GM18498 (cell line): ENCODE results near the gene MSI2.
"Not testable (repeated sequence)": the region's sequence is repeated elsewhere in the genome, so short reads cannot be mapped to it uniquely, and the experiment has no call there.

ENCODE experiments used
- ATAC-seq: cut with Tn5 transposase; IDR thresholded peaks from one replicate; pipeline ENCODE4 v1.9.1; 2021; ENCODE audit warnings: mild to moderate bottlenecking, moderate library complexity; ENCODE audit not compliant: unreplicated experiment

The MSI2 gene

DNA sequence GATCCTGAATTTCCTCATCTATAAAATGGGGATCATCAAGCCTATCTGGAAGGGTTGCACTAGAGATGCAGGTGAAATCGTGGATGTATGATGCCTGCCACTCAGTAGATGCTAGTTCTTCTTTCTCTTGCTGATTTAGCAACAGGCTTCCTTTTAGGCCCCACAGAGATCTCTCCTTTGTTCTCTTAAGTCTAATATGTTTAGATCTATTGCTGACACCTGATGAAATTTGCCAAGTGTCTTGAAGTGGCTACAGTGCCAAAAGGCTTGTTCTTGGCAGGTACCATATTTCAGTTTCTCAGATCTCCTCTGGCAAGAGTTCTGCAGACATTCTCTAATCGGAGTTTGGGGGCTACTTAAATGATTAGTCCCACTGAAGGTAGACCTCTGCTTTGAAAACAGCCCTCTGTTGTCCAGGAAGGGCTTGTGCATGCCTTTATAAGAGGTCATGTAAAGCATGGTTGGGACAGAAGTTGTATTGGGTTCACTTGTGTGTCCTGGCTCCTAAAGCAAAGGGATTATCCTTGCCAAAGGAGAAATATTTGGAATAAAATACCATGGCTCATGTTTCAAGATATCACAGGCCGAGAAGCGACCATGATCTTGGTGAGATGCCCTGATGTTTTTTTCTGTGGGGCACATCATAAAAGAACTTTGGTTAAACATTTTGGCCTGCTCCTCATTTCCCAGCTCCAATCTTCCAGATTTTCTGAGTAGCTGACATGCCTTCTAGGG, 234.0 kb downstream of the MSI2 start:
- no peak for ATAC-seq

DNA sequence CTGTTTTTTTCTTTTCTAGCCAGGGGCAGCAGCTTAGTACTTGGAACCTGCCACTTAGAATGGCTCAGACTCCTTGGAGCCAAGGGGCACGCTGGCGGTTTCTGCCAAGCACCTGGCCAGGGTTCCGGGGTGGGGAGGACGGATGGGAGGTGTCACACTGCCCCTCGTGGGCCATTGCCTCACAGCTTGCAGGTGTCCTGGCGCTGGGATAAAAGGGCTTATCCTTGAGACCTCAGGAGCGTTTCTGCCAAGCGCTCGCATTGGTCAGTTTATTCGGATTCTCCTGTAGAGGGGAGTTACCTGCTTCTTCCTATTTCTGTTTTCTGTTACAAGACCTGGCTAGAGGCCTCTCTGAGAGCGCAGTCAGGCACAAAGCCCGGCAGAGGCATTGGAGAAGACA, 234.6 kb downstream of the MSI2 start:
- no peak for ATAC-seq

DNA sequence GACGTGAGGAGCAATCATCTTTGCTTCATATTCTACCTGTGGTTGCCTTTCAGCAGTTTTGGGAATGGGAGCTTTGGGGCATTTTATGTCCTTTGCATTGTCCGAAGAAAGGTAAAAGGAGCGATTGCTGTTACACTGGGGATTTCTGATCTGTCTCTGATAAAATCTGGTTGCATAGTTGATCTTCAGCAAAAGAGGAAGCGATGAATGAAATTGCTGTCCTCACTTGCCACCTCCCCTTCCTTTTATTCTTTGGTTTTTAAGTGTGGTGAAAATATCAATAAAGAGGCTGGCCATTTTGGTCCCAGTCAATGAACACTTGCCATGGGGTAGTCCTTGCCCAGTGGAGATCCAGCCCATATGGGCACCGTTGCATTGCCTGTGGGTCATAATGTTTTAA, 236.8 kb downstream of the MSI2 start:
- ATAC-seq: no peak

DNA sequence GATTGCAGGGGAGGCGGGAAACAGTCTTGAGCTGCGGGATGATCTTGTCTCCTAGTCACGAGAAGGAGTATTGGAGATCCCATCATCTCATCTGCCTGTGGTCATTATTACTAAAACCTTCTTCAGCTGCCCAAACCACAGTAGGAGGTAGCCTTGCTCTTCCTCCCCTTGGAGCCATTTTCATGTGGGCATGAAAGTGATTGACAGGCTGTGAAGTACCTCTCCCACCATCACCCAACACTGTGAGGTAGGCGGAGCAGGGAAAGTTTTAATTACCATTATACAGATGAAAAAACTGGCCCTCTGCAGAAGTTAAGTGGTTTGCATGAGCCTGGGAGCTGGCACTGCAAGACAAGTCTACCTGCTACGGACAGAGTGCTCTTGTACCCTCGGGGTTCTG, 237.3 kb downstream of the MSI2 start:
- ATAC-seq: no peak

DNA sequence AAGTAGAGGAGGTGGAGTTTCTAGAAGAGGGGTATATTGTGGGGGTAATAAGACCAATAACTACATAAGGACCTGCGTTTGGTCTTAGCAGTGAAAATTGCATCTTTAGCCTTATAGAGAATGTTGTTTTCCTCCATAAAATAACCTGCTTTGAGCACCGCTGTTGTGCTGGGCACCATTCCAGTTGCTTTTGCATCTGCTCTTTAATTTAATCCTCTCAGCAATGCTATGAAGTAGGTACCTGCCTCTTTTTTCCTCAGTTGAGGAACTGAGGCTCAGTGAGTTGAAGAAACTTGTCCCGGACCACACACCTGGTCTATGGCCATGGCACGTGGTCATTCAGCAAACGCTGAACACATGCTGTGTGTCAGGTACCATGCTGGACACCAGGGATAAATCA, 238.1 kb downstream of the MSI2 start:
- no peak for ATAC-seq

DNA sequence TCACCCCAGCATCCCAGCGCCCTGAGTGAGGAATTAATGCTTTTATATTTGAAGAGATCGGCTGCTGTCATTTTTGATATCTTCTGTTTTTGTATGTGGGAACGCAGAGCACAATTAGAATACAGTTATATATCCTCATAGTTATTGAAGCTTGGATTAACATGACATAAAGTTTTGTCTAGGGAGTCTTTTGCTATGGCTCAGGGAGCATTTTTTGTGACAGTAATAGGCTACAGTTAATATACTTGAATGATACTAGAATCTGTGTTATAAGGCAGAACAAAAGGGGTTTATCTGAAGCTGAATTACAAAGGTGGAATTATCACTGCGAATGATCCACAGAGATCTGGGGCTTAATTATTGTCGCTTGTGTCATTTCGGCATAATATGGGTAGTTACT, 239.4 kb downstream of the MSI2 start:
- ATAC-seq: no peak

DNA sequence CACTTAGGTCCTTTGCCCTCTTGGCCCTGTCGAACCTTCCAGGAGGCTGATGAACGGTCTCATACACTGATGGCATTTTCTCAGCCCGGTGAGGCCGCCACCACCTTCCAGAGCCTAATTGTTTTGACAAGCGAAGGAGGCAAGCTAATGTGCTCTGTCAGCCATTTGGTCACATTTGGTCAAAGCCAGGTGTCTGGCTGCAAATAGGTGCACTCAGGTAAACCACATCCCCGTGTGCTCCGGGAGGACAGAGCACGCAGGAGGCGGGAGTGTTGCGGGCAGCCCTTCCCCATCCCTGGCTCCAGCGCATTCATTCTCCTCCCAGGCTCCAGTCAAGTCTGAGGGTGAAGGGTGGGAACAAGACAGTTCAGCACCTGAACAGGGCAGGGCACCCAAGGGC, 240.1 kb downstream of the MSI2 start:
- no peak for ATAC-seq

DNA sequence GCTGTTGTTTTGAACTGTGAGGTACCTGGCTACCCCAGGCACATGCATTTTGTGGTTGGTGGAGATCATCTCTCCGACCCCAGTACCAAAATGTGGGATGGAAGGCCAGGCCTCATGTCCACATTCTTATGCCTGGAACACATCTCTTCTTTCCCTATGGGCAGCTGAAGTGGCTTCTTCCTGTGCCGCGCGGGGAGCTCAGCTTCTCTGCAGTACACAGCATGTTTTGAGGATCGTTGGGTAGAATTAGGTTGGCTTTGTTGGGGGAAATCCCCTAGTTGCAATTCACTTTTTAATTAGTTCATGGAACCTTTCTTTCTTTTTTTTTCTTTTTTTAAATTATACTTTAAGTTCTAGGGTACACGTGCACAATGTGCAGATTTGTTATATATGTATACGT, 242.1 kb downstream of the MSI2 start:
- no peak for ATAC-seq

DNA sequence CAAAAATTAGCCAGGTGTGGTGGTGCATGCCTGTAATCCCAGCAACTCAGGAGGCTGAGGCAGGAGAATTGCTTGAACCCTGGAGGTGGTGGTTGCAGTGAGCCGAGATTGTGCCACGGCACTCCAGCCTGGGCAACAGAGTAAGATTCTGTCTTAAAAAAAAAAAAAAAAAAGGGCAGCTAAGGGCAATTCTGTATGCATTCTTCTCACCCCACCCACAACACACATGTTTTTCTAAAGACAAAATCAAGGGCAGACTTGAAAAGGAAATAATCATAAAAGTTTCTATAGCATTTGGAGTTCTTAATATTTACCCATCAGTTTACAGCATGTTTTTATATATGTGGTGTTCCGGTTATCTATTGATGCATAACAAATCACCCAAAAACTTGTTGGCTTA, 242.9 kb downstream of the MSI2 start:
- not testable (repeated sequence) for ATAC-seq

DNA sequence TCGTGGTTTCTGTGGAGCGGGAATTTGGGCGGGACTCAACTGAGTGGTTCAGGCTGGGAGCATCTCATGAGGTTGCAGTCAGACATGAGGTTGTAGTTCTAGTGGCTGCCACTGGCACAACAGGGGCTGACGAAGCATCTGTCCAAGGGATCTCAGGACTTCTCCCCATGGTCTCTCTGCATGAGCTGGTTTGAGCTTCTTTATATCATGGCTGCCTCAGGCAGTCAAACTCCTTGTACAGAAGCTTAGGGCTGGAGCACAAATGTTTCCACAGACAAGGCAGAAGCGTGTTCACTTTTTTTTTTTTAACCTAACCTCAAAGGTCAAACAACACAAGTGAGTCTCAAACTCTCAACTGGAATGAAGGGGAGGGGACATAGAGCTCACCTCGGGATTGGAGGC, 243.3 kb downstream of the MSI2 start:
- no peak for ATAC-seq

DNA sequence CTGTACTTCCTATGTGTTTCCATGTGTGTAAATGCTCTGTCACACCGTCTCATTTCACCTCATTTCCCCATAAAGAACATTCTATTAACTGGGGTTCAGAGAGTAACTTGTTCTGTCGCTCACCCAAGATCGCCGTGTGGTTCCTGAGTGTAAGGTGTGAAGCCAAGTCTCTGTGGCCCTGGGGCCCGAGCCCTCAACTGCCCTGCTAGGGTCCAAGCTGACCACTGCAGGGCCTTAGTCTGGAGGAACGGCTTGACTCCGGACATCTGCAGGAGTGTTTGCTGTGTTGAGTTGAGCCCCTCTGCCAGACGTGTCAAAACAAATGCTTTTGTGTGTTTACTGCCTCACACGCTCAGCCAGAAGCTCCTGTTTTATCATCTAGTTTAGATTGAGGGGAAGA, 244.7 kb downstream of the MSI2 start:
- ATAC-seq: no peak

DNA sequence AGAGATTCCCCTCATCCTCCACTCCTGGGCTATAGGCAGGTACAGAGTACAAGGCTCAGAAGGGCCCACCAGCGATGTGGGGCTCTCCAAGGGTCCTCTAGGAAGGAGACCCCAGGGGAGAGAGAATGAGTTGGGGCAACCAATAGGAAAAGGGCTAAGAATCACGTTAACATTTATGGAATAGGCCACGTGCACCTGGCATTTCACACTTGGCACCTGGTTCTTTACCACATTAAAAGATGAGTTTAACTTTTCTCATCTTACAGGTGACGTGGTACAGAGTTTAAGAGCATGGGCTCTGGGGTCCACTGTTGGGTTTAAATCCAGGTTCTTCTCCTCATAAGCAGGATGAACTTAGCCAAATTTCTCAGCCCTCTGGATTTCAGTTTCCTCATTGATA, 245.7 kb downstream of the MSI2 start:
- ATAC-seq: no peak

DNA sequence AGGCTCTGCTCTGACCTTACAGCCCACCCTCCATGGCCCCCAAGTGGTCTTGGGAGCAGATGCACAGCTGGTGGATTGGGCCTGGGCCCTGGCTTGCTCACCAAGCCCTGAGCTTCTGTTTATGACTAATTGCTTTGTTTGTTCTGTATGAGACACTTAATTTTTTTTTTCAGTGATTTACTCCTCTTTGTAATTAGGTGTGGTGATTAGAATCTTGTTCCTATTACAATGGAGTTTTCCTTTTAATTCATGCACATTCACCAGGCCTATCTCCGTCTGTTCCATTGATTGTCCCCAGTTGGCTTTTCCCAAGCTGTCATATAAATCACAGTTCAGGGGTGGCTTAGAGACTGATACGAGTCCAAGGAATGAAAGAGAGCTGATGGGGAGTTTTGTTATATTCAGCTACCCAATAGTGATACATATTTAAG, 246.5 kb downstream of the MSI2 start:
- ATAC-seq: no peak

DNA sequence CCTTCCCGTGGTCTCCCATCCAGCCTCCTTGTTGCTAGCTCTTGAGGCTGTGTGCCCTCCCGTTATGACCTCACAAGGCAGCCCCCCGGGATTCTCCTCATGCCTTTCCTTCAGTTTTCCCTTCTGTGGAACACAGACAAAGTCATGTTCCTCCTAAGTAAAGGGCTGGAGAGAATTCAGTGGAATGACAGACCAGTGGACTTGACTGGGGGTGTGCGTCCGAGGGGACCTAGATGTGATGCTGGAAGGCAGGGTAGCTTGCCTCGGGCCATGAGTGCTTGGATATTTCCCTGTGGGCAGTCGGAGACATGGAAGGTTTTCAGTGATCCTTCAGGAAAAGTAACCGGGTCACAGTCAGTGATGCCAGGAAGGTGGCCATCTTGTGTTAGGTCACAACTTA, 247.9 kb downstream of the MSI2 start:
- no peak for ATAC-seq

DNA sequence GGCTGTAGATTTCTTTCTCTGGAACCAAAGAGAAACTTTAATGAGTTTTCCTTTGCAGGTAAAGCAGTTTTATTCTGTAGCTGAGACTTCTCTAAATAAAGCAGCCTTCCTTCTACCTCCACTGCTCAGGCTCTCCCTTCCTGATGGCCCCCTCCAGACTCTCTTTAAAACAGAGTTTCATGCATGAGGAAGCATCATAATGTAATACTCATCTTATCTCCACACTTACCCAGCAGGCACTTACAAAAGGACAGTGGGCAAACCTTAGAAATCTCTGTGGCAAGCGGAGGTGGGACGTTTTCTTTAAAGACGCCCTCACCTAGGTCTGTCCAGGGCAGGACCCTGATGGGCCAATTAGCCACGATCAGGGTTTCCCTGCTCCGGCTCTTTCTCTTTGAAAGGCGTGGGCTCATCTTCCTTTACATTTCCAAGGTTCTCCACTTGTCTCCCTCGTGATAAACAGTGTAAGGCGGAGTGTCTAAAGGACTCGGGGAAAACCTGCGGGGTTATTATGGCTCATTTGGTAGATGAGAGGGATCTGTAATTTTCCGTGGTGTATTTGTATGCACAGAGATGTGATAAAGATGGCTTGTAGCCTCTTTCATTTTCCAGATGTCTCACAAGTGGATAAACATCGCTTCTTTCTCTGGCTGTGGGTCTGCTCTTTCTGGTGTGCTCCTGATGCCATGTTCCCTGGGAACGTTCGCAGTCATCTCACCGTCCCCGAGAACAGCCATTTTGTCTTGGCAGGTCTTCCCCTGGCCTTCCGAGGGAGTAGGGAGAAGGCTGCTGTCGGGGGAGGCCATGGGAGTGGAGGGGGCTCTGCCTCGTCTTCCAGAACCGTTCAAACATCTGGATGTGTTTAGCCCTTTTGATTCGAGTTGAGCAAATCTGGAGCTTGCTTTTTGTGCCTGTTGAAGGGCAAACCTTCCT, 249.8 kb downstream of the MSI2 start:
- no peak for ATAC-seq

DNA sequence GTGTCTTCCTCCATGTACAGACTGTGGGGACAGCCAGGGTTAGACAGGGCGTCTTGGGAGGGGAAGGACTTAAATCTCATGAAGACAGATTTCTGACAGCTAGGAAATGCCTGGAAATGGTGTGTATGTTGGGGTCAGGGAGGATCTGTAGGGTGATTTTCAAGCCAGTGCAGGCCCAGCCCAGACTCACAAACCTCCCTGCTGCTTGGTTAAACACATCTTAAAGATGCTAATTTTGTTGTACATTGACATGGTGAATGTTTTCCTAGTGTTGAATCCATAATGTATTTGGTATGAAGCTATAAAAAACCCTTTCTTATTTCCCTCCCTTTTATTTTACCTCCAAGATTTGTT, 250.4 kb downstream of the MSI2 start:
- ATAC-seq: no peak

DNA sequence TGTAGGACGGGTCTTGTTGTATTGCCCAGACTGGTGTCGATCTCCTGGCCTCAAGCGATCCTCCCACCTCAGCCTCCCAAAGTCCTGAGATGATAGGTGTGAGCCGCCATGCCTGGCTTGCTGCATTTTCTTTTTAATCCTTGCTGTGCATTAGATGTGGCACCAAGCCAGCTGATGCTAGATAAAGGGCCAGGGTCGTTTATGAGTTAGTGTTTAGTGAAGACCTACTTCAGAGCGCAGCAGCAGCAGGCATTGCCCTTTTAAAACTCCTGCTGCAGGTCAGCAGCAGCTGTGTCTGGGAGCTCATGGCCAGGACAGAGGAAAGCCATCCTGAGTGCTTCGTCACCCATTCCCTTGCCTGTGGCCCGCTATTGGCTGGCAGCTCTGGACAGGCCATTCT, 251.5 kb downstream of the MSI2 start:
- no peak for ATAC-seq

DNA sequence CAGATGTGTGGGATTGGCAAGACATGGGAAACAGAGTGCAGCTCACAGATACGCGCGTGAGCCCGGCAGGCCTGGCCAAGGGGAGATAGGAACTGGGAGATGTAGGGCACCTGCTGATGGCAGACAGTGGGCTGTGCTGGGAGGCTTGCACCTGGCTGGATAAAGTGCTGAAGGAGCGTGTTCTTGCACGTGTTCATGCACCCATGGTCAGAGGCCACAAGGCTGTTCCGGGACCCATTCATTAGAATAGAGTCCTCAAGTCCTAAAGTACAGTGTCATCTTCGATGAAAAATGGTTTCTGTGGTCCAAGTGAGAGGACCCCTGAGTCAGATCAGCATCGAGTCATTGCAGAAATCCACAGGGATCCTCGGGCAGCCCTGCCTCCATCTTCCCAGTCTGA, 252.3 kb downstream of the MSI2 start:
- no peak for ATAC-seq

DNA sequence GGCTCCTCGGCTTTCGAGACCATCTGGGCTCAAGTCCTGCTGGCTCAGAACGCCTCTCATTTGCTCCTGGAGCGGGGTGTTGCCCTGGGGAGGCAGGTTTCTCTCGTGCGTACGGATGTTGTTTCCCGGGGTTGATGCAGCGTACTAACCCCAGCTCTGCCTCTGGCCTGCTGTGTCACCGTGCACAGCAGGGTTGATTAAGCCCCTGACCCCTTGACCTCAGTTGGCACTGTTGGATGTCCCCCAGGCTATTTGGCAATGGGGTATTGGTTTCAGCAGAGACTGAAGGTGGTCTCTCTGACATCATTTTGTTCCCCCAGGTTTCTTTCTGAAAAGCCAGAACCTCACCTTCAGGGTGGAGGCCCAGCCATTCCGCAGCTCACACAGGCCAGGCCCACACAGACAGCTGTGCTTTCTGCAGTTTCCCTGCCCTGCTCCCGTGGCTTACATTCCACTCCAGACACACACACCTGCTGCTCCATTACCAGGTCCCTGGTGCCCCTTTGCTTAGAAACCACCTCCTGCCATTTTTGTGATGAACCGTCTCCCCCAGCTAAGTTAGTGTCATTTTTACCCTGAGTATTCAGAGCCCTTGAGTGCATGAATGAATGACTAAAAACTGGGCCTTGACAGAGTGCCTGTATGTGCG, 255.3 kb downstream of the MSI2 start:
- no peak for ATAC-seq

DNA sequence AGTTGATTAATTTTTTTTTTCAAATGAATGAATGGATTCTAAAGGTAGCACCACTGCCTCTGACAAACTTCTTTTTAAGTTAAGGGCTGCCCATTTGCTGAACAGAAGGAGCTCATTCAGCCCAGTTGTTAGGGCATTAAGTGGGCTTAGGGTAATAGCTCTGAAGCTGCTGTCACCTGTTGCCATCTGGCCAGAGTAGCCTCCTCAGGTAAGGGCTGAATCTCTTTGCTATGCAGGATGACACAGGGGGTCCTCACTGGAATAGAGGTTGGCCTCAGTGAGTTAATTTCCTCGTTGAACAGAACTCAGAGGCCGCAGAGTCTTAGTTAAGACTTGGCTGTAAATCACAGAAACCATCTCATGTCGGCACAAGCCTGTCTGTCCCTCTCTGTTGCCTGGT, 255.9 kb downstream of the MSI2 start:
- ATAC-seq: no peak

DNA sequence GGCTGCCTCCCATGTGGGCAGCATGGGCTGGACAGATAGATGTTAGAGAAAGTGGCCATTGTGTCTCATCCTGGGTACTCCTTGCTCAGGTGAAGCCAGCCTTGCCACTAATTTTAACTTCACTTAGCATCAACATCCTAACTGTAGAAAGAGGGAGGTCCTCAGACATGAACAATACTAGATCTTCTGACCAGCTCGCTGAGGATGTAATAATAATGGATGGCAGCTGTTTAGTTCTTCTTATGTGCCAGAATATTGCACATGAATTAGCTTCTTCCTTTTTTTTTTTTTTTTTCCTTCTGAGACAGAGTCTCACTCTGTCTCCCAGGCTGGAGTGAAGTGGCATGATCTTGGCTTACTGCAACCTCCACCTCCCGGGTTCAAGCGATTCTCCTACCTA, 256.4 kb downstream of the MSI2 start:
- no peak for ATAC-seq

DNA sequence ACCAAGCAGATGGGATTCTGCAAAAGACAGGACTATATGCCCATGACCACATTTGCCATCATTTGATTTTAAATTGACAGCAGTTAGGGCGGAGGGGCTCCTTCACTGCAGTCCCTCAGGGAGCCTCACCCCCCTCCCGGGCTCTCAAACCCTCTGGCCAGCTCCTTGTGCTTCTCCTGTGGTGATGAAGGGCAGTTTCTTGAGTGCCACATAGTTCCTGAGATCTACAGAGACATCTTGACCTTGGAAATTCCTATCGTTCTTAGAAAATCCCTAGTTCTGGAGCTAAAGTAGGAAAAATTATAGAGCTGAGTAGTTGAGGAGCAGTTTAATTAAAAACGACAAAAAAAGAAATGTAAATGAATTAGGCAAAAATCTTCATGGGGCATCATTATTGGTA, 257.2 kb downstream of the MSI2 start:
- ATAC-seq: no peak
